GM18951 (cell line): Measurements from ENCODE around the gene GRAMD2B.
"Not testable (repeated sequence)": the region's sequence is repeated elsewhere in the genome, so short reads cannot be mapped to it uniquely, and the experiment has no call there.

Source experiments
- POLR2A ChIP-seq: IDR thresholded peaks from 4 replicates; pipeline ENCODE4 v1.6.1; 2011; ENCODE audit warnings: mild to moderate bottlenecking; ENCODE audit not compliant: insufficient read length, insufficient read depth; ENCODE audit errors: extremely low read depth
- in situ Hi-C: fragments of 300-500 bp; cut with MboI; formaldehyde crosslinking; loops from one replicate; pipeline ENCODE4 v1.12.0; 2022; ENCODE audit warnings: low sequenced_read_pairs, mixed read lengths, inconsistent platforms; ENCODE audit not compliant: unreplicated experiment

Gene GRAMD2B

GRCh38 chr5:126506079-126506478 lies 82.9 kb downstream of the GRAMD2B start:
- TF ChIP-seq POLR2A, result no peak
- in situ Hi-C loops, result no loop called here

- no peak for TF ChIP-seq POLR2A
- in situ Hi-C loops, result no loop called here
Observed at GRCh38 chr5:126508251-126508961, 85.2 kb downstream of the GRAMD2B start.

GRCh38 chr5:126508962-126509279 lies 85.7 kb downstream of the GRAMD2B start:
- TF ChIP-seq POLR2A, result no peak
- in situ Hi-C loops, result no loop called here

GRCh38 chr5:126509339-126509738 lies 86.1 kb downstream of the GRAMD2B start:
- in situ Hi-C loops, result no loop called here

GRCh38 chr5:126511961-126512360 lies 88.8 kb downstream of the GRAMD2B start:
- in situ Hi-C loops, result no loop called here
- TF ChIP-seq POLR2A, result no peak

More at GRCh38 chr5:126509339-126509738, 86.1 kb downstream of the GRAMD2B start:
- TF ChIP-seq POLR2A, result no peak

- in situ Hi-C loops, result no loop called here
- TF ChIP-seq POLR2A, result no peak
Observed at GRCh38 chr5:126512451-126512850, 89.2 kb downstream of the GRAMD2B start.

- TF ChIP-seq POLR2A, result no peak
- in situ Hi-C loops, result no loop called here
Observed at GRCh38 chr5:126513302-126513701, 90.1 kb downstream of the GRAMD2B start.

- TF ChIP-seq POLR2A, result no peak
- in situ Hi-C loops, result no loop called here
Observed at GRCh38 chr5:126513703-126514102, 90.5 kb downstream of the GRAMD2B start.

GRCh38 chr5:126514131-126514557 lies 90.9 kb downstream of the GRAMD2B start:
- no peak for TF ChIP-seq POLR2A
- in situ Hi-C loops, result no loop called here

GRCh38 chr5:126514558-126515141 lies 91.4 kb downstream of the GRAMD2B start:
- no peak for TF ChIP-seq POLR2A
- in situ Hi-C loops, result no loop called here

- TF ChIP-seq POLR2A, result no peak
- in situ Hi-C loops, result no loop called here
Observed at GRCh38 chr5:126515337-126515736, 92.1 kb downstream of the GRAMD2B start.

GRCh38 chr5:126516133-126516532 lies 92.9 kb downstream of the GRAMD2B start:
- in situ Hi-C loops, result no loop called here
- no peak for TF ChIP-seq POLR2A

- in situ Hi-C loops, result no loop called here
- TF ChIP-seq POLR2A, result no peak
Observed at GRCh38 chr5:126516852-126517251, 93.6 kb downstream of the GRAMD2B start.

GRCh38 chr5:126519223-126519622 lies 96.0 kb downstream of the GRAMD2B start:
- in situ Hi-C loops, result not testable (repeated sequence)

GRCh38 chr5:126519637-126520592 lies 96.7 kb downstream of the GRAMD2B start:
- TF ChIP-seq POLR2A, result no peak
- in situ Hi-C loops, result no loop called here
